Activated CD8-positive, alpha-beta memory T cell treated with anti-CD3 and anti-CD28 coated beads, Interleukin-2, amount 50 U/mL, for 48 hours (primary cell): ENCODE measurements around the gene SYT2.

ENCODE experiments used
- DNase-seq: peaks from one replicate; pipeline ENCODE4 v3.0.0-alpha.2; 2020

The SYT2 gene

GRCh38 chr1:202703191-202703590 lies 7.1 kb downstream of the SYT2 start:
- no peak for DNase-seq

DNA sequence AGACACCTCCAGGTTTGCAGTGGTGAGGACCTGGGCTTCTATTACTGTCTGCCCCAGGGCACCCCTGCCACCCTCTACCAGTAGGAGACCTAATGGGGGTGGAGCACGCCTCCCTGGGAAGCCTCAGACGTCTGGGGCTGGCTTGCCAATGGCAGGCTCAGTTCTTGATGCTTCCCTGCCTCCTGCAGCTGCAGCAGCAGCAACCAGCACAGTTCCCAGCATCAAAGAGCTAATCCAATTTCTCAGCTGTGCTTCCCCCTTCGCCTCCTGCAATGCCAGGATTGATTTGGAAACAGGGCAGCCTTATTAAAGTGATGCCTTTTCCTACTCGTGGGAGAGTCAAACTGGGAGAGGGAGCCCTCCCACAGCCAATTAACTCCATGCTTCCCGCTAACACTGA lies 8.2 kb downstream of the SYT2 start:
- no peak for DNase-seq

DNA sequence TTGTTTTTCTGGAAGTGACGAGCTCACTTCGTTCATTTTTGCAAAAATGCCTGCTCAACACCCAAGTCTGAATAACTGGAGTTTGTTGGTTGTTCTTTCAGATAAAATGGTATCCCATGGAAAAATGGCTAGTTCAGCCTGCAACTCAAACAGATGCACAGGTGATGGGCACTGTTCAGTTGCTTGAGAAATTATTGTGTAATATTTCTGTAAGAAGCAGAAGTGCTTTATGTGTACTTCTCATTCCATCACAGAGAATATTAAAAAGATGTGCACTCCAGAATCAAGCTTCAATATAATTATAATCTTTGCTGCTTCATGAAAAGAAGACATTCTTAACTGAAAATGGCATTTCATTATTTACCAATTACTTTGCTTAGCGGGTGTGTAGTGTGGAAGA lies 9.1 kb downstream of the SYT2 start:
- DNase-seq = no peak

DNA sequence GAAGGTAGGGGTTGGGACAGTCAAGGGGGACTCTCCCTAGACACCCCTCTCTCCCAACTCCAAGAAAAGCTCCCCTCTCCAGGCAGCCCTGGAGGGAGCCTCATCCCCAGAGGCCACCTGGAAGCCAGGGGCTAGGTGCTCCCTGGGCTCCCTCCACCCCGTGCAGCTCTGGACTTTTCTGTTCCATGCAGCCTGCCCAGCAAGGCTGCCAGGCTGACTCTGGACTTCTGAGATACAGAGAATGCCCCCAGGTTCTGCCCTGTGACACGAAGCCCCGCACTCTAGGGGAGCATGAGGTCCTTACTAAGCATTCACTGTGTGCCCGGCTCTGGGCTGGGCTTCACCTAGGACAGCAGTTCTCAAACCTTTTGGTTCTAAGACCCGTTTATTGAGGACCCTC lies 10.2 kb downstream of the SYT2 start:
- DNase-seq = no peak

DNA sequence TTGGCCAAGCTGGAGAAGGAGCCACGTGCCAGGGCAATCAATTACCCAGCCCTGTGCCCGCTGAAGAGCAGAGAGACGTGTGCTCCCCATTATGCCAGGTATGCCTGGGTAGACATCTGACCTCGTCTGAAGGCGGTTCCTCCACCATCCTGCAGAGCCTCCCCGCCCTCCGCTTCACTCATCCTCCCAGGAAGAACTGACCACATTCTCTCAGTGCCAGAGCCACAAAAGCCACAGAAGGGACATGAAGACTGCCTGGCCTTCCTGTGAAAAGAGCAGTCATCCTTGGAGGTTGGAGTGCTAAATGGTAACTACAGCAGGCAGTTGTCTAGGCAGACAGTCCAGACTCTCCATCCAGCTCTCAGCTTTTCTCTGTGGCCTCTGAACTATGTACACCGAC lies 12.0 kb downstream of the SYT2 start:
- DNase-seq = no peak

DNA sequence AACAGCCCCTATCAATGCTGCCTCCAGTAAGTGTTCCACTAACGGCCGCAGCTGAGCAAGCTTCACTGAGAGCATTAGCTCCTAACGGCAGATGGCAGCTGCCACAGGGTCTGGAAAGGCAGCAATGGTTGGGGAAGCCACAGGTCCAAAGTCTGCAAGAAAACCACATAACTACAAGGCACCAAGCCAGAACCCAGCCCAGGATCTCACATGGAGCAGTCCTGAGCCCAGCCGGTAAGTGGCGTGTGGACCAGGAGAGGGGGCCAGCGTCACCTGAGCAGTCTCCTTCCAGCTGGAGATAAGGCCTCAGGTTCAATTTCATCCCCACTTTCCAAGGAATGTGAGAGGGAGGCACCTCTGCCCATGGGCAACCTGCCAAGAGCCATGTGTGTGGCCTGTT lies 13.2 kb downstream of the SYT2 start:
- no peak for DNase-seq

GRCh38 chr1:202694314-202694713 lies 15.9 kb downstream of the SYT2 start:
- no peak for DNase-seq

DNA sequence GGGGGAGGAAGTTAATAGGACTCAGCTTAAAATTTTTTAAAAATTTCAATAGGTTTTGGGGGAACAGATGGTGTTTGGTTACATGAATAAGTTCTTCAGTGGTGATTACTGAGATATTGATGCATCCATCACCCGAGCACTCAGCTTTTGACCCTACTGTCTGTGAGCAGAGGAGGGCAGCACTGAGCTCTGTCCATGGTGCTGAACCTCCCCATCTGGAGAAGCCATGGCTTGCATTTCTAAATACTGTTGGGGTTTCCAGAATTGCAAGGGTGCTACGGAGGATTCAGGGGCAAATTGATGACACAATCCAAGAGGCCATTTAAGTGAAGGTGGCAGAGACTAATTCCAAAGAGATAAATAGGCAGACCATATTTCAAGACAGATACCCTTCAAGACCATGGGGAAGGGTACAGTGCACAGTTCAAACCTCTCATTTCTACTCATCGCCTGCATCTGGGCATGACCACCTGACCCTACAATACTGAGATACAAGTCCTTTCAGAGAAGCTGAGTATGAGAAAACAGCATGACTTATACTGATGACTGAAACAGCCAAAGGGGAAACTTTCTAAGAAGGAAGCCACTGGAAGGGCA lies 17.2 kb downstream of the SYT2 start:
- peak; percentile 88 for DNase-seq

- no peak for DNase-seq
These were observed 18.4 kb downstream of the SYT2 start for GRCh38 chr1:202691816-202692215.

GRCh38 chr1:202689493-202690342 lies 20.5 kb downstream of the SYT2 start:
- DNase-seq = no peak

DNA sequence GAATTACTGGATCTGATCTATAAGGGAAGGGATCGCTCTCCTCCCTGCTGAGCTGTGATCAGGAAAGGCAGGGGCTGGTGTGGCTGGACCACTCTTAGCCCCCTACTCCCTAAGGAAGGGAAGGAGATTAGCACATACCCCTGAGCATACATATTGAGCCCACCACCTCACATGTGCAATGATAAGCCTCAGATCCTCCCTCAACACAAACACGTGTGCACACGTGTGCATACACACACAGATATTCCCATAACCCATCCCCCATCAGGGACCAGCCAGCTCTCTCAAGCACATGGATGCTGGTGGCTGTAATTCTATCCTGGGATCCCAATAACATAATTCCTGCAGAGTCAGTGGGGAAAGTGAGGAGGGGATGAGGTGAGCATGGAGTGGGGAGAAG lies 21.2 kb downstream of the SYT2 start:
- no peak for DNase-seq

DNA sequence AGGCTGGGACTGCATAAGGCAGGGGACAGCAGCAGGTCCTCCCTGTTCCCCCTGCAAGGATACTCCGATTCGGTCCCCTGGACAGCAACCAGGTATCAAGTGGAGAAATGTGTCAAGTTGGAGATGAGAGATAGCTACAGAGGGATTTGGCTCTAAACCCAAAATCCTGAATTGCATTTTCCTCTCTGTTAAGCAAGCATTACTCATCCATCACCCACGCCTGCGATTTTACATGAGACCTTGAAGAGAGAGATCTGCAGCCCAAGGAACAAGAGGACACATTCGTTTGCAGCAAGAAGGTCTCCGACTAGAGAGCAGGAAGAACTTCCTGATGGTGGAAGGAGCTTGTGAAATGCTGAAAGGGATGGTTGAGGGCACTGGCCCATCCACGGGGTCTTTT lies 21.9 kb downstream of the SYT2 start:
- no peak for DNase-seq

DNA sequence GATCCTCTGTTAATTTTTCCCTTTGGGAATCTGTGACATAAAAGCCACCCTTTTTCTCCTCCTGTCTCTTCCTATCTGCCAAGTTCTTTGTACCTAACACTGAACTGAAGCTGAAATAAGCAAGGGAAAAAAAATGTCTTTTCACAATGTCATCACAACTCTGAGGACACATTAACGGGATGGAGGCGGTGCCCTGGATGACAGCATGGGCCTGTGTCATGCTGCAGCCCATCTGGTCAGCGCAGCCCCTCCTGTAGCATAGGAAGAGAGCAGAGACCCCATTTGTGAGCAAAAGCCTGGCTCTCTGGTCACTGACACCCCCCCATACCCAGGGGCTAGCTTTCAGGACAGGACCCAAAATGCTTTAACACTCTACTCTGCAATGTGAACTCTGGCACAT lies 22.5 kb downstream of the SYT2 start:
- no peak for DNase-seq

DNA sequence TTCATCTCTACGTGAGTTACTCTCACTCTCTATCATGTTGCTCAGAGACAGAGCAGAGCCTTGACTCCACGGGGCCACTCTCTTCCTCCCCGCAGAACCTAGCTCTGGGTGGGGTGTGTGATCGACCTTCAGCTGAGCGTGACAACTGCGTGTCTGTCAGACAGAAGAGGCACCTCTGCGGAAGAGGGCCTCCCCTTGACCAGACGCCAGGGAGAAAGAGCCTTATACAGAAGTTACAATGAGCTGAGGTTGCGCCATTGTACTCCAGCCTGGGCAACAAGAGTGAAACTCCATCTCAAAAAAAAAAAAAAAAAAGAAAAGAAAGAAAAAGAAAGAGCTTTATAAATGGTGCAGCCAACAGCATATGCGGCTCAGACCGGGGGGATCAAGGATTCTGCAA lies 22.9 kb downstream of the SYT2 start:
- DNase-seq = no peak

DNA sequence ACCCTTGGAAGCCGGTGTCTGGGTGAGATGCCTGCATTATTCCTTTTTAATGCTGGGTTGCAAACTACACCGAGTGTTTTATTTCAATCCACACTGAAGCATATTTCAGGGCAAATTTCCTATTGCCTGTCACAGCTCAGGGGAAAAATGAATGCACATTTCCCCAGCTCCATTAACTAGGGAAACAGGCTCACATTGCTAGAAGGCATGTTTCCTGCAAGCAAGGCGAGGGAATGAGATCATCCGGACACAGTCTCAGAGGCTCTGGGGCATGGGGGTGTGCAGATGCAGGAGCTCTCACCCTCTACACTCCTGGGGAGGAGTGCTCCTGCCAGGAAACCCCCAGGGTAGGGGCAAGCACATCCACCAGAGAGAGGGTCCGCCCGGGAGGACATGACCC lies 24.6 kb downstream of the SYT2 start:
- no peak for DNase-seq

- DNase-seq = no peak
These were observed 25.5 kb downstream of the SYT2 start for GRCh38 chr1:202684716-202685115.

DNA sequence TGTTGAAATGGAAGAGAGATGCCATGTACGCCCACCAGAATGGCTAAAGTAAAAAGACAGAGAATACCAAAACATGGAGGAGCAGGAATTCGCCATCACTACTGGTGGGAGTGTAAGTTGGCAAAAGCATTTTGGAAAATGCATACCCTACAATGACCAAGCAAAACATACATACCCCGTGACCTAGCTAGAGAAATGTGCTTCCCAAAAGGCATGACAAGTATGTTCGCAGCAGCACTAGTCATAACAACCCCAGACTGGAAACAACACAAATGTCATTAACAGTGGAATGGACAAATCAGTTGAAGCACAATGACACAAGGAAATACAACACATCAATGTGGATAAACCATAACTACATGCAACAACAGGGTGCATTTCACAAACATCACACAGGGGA lies 27.2 kb downstream of the SYT2 start:
- no peak for DNase-seq

- no peak for DNase-seq
These were observed 27.8 kb downstream of the SYT2 start for GRCh38 chr1:202682477-202682876.

DNA sequence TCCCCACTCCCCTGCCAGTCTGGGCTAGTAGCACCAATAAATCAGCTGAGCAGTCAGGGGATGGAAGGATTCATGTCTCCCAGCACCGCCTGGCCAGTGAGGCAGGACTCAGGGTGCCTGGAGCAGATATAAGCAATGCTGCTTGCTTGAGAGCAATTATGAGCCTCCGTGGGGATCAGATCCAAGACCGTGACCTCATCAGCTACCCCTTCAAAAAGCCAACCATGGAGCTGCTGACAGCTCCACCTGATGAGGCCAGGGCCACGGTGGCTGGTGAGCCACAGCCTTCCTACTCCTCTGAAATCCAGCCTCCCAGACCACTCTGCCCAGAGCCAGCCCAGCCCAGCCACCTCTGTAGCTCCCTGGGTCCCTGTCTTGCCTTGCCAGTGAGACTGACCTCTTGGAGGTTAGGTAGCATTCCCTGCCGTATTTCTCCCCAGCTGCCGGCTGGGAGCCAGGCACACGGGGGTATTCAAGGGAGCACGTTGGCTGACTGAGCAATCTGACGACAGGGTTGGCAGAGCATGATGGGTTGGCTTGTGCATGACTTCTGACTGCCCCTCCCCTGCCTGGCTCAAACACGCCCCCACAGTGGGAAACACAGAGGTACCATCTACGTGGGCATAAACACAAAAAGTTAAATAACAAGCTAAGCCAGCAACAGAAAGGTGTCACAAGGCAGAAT lies 28.4 kb downstream of the SYT2 start:
- DNase-seq = no peak

DNA sequence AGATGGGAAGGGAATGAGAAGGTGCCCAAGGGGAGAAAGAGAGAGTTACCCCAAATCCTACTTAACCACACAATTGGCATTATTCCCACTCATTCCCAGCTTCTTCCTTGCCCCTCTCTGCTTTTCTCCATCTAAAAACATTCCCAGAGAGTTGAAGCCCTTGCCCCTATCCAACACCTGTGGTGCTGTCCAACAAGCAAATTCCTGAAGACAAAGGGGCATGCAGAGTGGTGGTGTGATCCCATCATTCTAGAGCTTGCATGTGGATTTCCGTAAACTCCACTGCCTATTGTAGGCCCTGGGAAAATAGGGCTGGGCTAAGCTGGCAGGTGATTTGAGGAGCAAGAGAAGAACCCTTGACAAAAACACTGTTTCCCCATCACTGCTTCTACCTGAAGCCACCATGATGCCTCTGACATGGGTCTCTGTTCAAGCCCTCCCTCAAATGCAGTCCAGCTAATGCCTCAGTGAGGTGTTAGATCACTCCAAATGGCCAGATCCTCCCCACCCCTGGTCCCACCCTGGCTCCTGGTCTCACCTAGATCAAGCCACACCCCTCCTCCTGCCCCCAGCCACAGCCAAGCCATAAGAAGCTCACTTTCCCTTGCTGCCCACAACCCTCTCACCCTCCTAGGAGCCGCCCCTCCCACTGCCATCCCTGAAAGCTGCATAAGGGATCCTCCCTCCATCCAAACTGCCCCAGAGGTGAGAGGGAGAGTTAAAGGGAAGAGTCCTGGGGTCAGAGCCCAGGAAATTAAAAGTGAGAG lies 29.5 kb downstream of the SYT2 start:
- no peak for DNase-seq

DNA sequence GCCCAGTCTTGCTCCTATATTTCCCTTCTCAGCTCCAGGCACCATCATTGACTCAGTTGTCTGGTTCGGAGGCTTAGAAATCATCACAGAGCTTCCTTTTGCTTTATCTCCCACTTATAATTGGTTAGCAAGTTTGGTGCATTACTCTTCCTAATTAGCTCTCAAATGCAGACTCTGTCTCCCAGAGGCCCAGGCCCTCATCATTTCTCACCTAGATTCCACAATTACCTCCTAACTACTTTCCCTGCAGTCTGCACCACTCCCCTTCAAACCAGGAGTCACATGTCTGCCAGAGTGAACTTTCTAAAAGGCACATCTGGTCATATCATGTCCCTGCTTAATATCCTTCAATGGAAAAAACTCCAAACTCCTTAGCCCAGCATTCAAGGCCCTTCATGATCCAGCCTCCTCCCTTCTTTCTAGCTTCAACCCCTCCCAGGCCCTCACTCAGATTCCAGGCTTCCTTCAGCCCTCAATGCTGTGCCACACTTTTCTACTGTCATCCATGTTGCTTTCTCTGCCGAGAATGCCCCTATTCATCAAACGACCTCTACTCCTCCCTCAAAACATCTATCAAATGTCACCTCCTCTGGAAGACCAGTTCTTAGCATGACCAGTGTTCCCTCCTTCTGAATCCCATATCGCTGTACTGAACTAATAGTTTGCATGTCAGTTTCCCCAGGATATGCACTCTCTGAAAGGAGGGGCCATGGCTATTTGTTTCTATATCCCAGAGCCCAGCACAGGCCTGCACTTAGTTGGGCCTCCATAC lies 30.7 kb downstream of the SYT2 start:
- DNase-seq = no peak

DNA sequence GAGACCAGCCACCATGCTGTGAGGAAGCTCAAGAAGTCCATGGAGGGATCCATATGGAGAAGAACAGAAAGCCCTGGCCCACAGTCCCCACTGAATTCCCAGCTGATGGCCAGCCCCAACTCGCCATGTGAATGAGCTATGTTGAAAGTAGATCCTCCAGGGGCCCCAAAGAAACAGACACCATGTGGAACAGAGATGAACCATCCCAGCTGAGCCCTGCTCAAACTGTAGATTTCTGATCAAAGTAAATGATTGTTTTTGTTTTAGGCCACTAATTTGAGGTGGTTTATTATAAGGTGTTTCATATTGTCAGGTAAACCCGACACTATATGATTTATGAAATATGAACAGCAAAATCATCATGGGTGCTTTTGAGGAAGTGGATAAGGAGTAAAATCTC lies 32.8 kb downstream of the SYT2 start:
- no peak for DNase-seq

DNA sequence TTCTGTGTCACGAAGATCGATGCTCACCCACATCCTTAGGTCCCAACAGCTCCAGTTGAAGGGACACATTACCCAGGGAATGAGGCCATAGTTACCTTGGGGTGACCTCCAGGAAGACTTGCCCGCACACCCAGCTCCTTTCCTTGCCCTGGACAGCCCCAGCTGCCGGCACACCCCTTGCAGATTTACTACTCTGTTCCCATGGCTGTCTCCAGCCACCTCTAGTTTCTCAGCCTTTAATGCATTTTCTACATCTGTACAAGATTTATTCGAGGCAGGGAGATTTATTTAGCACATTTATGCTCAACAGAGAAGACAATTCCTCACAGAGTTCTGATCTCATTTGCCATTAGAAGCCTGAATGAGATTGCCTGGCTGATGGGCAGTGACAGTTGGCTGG lies 36.7 kb downstream of the SYT2 start:
- DNase-seq = no peak
